Thyroid gland (tissue), 4 donors: ENCODE results near the gene ITPR2.

Experiments
- POLR2A ChIP-seq, 2 donors: fragments of 450-650 bp; IDR thresholded peaks; one replicate each; pipeline ENCODE4 v1.6.1; 2017; ENCODE audit warnings: antibody characterized with exemption in 2 of 2, mild to moderate bottlenecking in 2 of 2, moderate library complexity in 1 of 2
- TF ChIP-seq, protein P1 (sequence below), 6 experiments: fragments of 200-600 bp in 3 of 6; fragments of 450-650 bp in 3 of 6; sonication (generic) in 3 of 6; IDR thresholded peaks; one replicate each; pipeline ENCODE4 v1.5.1; 2016 to 2019; ENCODE audit warnings: antibody characterized with exemption in 6 of 6, mild to moderate bottlenecking in 2 of 6, inconsistent platforms in 1 of 6, moderate library complexity in 1 of 6

DNA sequence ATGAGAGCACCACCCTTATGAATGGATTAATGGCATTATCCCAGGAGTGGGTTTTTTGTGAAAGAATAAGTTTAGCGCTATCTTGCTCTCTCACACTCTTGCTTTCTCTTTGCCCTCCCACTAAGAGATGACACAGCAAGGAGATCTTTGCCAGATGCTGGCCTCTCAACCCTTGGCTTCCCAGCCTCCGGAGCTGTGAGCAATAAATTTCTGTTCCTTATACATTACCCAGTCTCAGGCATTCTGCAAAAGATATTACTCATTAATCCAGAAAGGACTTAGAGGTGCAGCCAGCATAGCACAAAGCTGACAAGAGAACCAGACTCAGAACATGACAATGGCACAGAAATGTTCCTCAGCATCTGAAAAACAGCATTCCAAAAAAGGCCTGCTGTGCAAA, 190.6 kb downstream of the ITPR2 start:
- TF ChIP-seq, protein P1, sequence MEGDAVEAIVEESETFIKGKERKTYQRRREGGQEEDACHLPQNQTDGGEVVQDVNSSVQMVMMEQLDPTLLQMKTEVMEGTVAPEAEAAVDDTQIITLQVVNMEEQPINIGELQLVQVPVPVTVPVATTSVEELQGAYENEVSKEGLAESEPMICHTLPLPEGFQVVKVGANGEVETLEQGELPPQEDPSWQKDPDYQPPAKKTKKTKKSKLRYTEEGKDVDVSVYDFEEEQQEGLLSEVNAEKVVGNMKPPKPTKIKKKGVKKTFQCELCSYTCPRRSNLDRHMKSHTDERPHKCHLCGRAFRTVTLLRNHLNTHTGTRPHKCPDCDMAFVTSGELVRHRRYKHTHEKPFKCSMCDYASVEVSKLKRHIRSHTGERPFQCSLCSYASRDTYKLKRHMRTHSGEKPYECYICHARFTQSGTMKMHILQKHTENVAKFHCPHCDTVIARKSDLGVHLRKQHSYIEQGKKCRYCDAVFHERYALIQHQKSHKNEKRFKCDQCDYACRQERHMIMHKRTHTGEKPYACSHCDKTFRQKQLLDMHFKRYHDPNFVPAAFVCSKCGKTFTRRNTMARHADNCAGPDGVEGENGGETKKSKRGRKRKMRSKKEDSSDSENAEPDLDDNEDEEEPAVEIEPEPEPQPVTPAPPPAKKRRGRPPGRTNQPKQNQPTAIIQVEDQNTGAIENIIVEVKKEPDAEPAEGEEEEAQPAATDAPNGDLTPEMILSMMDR (IDR thresholded peaks at IDR 0.05): no peak
- TF ChIP-seq POLR2A (IDR thresholded peaks at IDR 0.05): no peak
